Activated T-cell treated with anti-CD3 and anti-CD28 coated beads, Interleukin-2, amount 50 U/mL, for 1 hour (primary cell): ENCODE measurements around the gene SDHC.
"Not testable (repeated sequence)": the region's sequence is repeated elsewhere in the genome, so short reads cannot be mapped to it uniquely, and the experiment has no call there.

Experiments used
- DNase-seq: peaks from one replicate; pipeline ENCODE4 v3.0.0-alpha.2; 2020

SDHC gene

DNA sequence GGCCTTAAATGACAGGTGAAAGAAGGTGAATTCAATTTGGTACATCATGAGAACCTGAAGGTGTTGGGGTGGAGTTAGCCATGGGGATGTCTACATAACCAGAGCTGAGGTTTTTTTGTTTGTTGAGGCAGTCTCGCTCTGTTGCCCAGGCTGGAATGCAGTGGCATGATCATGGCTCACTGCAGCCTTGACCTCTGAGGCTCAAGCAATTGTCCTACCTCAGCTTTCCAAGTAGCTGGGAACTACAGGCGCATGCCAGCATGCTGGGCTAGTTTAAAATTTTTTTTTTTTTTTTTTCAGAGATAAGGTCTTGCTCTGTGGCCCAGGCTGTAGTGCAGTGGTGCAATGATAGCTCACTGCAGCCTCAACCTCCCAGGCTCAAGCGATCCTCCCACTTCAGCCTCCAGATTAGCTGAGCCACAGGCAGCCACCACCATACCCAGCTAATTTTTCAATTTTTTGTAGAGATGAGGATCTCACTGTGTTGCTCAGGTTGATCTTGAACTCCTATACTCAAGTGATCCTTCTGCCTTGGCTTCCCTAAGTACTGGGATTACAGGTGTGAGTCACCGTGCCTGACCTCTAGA lies 2.5 kb upstream of the SDHC start:
- DNase-seq: no peak

DNA sequence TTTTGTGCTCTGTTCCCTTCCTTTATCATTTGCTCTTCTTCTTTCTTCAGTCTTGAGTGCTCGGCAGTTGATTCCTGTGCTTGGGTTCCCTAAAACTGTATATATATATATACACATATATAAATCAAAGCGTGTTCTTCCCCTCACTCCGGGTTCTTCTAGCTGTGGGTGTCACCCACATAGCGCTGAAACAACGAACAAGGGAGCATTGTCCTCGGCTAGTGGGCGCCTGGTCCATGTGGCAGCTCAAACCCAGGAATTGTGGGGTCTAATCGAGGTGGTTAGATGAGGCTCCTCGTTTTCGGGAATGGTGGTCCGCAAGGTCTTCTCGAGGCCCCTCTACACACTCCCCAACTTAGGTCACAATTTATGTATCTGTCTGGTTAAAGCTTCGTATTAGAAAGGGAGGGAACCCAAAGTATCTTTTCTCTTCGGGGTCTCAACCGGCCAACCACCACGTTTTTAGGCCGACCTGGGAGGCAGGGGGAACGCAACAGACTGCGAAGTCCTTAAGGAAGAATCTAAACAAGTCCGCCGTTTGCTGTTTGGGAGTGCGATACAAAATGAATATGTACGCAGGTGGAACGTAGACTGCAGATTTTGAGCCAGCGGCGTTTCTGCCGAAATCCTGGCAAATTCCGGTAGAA lies 504 bp upstream of the SDHC start:
- no peak for DNase-seq

- DNase-seq: not testable (repeated sequence)
Measured at GRCh38 chr1:161315841-161316674, 1.9 kb downstream of the SDHC start.

DNA sequence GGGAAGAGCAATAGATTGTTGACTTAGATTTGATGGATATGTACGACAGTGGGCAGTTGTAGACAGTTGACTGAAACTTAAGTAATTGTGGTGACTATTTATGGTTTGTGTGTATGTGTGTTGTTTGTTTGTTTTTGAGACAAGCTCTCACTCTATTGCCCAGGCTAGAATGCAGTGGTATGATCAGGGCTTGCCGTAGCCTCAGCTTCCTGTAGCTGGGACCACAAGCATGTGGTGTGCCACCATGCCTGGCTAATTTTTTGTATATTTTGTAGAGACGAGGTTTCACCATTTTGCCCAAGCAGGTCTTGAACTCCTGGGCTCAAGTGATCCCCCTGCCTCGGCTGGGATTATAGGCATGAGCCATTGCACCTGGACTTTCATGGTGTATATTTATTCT lies 9.8 kb downstream of the SDHC start:
- no peak for DNase-seq

DNA sequence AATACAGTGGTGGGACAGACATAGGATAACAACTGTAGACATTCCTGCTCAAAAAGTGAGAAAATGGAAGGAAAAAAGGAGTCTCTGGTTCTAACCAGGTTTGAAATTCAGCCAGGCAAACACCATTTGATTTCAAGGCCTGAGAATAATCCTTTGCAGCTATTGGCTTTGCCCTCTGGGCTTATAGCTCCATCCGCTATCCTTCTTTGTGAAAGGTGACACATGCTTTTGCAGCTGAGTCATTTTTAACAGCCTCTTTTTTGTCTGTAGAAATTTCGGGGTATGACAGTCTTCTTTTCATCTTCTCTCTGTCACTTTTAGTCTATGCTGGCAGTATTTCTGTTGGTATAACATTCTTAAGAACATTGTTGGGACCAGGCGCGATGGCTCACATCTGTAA lies 16.2 kb downstream of the SDHC start:
- DNase-seq: no peak

- DNase-seq: no peak
Measured at GRCh38 chr1:161333166-161333565, 19.0 kb downstream of the SDHC start.

- DNase-seq: no peak
Measured at GRCh38 chr1:161335796-161336195, 21.6 kb downstream of the SDHC start.

DNA sequence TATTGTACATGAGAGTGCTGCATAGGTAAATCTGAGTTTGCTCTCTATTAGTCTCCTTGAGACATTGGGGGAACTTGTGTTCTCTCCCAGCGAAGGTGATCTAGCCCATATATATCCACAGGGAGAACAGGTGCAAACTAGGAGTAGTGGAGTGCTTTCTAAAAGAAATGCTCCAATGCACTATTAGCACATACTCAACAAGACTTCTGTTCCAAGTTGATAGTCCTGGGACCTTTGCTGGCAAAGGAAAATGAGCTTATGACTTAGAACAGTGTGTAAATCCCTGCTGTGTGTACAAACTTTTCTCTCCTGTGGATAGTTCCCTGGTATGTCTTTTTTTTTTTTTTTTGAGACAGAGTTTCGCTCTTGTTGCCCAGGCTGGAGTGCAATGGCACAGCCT lies 28.0 kb downstream of the SDHC start:
- DNase-seq: no peak

DNA sequence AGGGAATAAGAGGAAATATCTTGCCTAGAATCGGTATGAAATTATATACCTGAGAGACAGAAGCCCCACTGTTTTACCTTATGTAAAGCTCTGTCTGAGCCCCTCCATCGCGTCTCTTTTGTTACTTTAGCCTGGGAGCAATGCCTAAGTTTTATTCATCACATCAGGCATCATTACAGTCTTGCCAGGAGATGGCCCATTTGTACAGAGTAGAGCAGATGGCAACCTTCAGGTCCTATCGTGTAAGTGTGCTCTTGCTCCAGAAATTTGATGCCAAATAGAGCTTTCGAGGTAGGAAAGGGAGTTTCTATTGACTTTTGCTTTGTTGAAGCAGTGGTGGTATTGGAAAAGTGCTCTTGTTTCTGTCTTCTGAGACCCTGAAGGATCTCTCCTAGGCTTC lies 28.6 kb downstream of the SDHC start:
- DNase-seq: no peak

DNA sequence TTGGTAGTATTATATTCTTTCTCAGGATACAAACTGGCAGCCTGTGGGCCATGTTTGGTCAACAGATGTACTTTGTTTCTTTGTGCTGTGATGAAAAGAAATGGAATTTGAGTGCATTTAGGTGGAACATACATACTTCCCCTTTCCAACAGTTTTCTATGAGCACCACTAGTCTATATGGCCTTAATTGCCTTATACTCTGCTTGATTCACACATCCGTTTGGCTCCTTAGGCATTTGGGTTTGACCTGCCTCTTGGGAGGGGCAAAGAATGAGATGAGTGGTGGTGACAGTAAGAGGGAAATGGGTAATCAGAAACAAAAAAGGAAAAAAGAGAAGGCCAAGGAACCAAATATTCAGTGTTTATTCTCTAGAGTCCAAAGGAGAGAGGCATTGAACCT lies 36.5 kb downstream of the SDHC start:
- no peak for DNase-seq

DNA sequence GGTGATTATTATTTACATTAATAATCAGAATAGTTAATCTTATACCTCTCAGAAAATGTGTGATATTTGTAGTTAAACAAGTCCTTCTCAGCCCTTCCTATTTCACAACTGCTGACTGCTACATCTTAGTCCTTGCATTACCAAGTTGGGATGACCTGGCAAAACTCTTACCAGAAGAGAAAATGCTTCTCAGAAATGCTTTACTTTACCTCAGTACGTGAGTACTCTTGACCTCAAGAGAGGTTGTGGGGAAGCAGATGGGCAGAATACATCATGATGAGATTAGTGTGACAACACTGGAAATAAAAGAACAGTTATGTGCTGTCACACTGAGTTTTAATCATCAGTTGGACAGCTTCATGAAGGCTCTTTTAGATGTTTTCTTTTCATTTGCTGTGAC lies 37.3 kb downstream of the SDHC start:
- no peak for DNase-seq

DNA sequence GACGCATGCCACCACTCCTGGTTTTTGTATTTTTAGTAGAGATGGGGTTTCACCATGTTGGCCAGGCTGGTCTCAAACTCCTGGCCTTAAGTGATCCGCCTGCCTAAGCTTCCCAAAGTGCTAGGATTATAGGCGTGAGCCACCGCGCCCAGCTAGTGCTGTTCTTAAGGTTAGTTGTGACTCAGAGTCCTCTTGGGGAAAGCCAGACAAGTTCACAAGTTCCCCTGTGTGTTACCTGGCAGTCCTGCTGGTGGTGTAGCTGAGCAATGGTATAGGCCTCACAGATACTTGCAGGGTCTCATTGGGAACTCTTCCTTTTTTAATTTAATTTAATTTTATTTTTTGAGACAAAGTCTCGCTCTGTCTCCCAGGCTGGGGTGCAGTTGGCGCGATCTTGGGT lies 42.9 kb downstream of the SDHC start:
- no peak for DNase-seq

- no peak for DNase-seq
Measured at GRCh38 chr1:161359291-161359690, 45.1 kb downstream of the SDHC start.

DNA sequence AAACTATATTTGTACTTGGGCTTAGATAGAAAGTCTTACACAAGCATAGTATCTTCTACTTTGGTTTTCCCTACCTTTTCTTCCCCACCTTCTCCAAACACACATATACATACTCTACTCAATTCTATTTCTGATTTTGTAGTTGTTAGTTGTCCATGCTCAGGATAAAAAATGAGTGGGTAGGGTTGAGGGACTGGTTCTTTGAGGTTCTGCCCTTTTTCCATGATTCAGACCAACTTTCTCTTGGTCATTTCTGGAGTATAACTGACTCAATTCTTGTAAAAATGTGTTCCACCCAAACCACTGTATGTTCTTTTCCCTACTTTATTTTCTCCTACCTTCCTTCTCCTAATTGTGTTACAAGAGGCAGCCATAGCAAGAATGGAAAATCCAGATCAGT lies 50.2 kb downstream of the SDHC start:
- DNase-seq: no peak

GRCh38 chr1:161365207-161365606 lies 51.0 kb downstream of the SDHC start:
- DNase-seq: no peak

DNA sequence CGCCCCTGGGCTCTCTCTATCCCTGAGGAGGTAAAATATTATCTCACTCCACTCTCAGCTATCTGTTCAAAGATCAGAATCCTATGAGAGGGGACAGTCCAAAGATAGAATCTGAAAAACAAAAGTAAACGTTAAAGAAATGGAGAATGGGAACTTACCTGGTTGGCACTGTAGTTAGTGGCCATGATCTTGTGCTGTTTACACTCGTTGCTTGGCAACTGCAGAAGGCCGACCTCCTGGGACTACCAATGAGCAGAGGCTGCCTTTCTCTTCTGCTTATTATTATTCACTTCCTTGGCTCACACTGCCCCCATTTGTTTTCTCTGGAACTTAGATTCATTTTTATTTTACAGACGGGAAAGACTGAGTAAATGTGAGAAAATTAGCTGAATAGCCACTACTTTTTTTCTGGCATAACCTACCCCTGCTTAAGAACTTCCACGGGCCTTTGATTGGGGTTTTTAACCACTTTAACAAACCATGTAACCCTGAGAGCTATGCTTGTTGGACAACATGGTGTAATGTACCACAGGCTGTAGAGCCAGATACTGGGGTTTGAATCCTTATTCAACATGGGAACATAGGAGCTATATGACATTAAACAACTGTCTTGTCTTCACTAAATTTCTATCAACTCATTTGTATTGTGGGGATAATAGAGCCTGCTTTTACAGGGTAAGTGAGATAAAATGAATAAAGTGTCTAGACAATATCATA lies 53.7 kb downstream of the SDHC start, which contains the start of gene CFAP126:
CFAP126 (minus strand) TSS at position 193 of the 717 bp plus-strand sequence; CDS start at position 185, 8 bp downstream.
- DNase-seq: peak; percentile 32

- DNase-seq: no peak
Measured at GRCh38 chr1:161373442-161373841, 59.3 kb downstream of the SDHC start.

DNA sequence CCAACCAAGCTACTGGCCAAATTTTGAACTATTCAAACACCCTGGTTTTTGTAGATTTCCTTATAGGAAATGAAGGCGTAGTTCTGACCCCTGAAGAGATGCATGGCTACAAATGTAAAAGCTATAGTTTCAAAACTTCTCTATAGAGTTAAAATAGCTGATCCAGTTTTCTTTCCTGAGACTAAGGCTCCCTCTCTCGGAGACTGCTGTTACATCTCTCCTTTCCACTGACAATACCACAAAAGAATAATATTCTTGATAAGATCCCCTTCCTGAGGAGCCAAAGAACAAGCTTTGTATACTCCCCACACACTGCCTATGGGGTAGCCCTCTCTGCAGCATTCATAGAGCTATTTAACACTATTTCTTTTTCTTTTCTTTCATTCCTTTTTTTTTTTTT lies 60.2 kb downstream of the SDHC start:
- DNase-seq: no peak

- no peak for DNase-seq
Measured at GRCh38 chr1:161378014-161378413, 63.8 kb downstream of the SDHC start.

- DNase-seq: no peak
Measured at GRCh38 chr1:161379071-161379470, 64.9 kb downstream of the SDHC start.

DNA sequence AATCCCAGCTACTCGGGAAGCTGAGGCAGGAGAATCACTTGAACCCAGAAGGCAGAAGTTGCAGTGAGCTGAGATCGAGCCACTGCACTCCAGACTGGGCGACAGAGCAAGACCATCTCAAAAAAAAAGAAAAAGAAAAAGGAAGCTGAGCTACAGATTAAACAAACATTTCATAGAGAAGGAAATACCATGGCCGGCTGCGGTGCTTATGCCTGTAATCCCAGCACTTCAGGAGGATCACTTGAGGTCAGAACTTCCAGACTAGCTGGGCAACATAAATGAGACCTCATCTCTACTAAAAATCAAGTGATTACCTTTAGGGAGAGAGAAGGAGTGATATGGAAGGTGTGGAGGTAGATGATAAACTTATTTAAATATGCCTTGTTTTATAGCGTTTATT lies 67.5 kb downstream of the SDHC start:
- DNase-seq: no peak

GRCh38 chr1:161382214-161383019 lies 68.2 kb downstream of the SDHC start:
- DNase-seq: no peak

DNA sequence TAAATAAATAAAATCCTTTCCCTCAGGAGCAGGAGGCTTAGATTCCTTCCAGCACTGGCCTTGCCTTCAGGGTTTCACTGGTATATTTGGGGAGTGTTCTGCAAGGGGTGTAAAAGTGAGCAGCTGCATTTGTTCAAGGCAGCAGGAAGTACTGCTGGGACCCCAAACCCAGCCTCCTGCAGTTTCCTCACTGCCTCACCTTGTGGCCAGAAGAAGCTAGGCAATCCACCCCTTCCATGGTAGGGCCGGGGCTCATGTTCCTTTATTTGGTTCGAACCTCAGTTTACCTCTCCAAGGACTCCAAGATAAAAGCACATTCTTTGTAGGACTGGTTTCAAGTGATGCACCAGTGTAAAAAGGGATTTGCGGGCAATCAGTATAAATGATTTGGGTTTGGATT lies 74.5 kb downstream of the SDHC start:
- DNase-seq: no peak
